T-helper 22 cell (primary cell): ENCODE results near the gene HDAC4.

Source experiments
- DNase-seq: peaks from one replicate; pipeline ENCODE4 v3.0.0-alpha.2; 2020; ENCODE audit warnings: low read depth

Gene HDAC4

GRCh38 chr2:239065537-239065936, 335.3 kb downstream of the HDAC4 start:
- DNase-seq = no peak

DNA sequence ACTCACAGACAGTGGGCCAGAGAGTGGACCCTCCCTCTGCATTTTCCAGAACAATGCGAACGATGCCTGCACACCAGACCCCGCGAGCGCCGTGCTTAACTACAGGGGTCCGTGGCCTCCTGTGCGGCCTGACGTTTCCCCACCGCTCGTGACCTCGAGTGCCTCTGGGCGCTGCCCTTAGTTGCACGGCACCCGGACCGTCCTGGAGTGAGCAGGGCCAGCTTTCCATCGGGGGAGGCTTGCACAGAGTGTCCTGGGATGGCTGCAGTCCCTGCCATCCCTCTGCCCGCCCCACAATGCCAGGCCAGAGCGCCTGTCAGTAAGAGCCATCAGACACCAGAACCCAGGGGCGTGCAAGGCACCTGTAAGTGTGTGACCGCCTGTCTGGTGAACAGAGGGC, 335.9 kb downstream of the HDAC4 start:
- DNase-seq = no peak

GRCh38 chr2:239064253-239064652, 336.6 kb downstream of the HDAC4 start:
- DNase-seq = no peak

DNA sequence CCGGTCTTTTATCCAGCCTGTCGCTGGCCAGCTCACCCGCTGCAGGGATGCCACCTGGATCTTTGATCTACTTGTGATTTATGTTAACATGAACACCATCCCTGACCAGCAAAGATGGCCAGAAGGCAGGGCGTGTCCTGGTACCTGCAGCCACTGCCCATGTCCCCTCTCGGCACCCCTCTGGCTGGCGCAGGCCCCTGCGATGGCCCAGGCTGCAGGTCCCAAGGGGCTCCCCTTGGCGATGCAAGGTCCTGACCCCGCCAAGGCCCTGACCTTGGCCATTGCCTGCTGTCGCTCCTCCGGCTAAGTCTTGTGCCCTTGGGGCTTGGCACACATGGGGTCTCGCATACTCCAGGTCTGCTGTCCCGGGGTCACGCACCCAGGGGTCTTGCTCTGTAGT, 338.1 kb downstream of the HDAC4 start:
- DNase-seq = no peak

DNA sequence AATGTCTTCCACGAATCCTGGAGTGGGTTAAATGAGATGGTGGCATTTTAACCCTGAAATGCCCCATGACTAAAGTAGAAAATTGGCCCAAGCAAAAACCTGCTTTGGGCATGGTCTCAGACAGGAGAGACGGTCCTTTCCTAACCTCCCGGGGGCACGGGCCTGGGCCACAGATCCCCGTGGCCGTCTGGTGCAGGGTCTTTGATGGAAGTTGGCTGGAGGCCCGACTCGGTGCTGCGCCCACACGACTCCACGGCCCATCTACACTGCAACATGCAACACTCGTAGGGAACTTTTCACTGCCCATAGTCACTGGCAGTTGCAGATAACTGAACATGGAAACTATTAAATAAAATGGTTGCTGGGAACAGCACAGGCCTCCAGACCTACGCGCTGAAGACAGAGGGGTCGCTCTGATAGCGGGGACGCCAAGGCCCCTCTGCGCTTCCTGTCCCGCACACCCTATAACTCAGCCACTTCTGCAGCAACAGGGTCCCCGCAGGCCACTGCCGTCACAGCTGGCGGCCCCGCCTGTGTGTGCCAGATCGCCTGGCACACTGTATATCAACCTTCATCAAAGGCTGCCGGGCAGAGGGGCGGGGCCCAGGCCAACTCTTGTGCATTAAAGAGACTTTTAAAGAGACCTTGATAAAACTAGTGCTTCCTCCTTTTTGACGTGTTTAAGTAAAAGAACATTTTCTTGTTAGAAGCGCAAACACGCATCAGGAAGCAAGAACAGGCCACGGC, 338.8 kb downstream of the HDAC4 start:
- no peak for DNase-seq

GRCh38 chr2:239061121-239061666, 339.6 kb downstream of the HDAC4 start:
- DNase-seq = no peak

- DNase-seq = no peak
These were observed 340.1 kb downstream of the HDAC4 start for GRCh38 chr2:239060676-239061075.

DNA sequence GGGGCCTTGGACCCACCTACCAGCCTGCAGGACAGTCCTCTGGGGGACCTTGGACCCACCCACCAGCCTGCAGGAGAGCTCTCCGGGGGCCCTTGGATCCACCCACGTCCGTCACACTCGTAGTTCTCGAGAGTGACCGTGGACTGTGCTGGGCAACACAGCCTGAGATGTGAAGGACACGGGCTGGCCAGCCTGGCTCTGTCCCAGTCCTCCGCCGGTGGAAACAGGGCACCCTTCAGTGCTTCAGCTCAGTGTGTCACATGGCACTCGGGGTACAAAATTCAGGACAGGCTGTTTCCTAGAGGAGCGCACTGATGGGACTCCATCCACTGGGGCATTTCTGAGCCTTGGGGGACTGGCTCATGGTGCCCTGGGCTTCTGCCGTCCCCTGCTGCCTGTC, 341.0 kb downstream of the HDAC4 start:
- no peak for DNase-seq

- DNase-seq = no peak
These were observed 342.1 kb downstream of the HDAC4 start for GRCh38 chr2:239058766-239059165.

- DNase-seq = no peak
These were observed 343.3 kb downstream of the HDAC4 start for GRCh38 chr2:239057533-239057932.

GRCh38 chr2:239056611-239057010, 344.2 kb downstream of the HDAC4 start:
- DNase-seq = no peak

GRCh38 chr2:239055756-239056493, 344.9 kb downstream of the HDAC4 start:
- no peak for DNase-seq

GRCh38 chr2:239054921-239055320, 345.9 kb downstream of the HDAC4 start:
- DNase-seq = no peak

DNA sequence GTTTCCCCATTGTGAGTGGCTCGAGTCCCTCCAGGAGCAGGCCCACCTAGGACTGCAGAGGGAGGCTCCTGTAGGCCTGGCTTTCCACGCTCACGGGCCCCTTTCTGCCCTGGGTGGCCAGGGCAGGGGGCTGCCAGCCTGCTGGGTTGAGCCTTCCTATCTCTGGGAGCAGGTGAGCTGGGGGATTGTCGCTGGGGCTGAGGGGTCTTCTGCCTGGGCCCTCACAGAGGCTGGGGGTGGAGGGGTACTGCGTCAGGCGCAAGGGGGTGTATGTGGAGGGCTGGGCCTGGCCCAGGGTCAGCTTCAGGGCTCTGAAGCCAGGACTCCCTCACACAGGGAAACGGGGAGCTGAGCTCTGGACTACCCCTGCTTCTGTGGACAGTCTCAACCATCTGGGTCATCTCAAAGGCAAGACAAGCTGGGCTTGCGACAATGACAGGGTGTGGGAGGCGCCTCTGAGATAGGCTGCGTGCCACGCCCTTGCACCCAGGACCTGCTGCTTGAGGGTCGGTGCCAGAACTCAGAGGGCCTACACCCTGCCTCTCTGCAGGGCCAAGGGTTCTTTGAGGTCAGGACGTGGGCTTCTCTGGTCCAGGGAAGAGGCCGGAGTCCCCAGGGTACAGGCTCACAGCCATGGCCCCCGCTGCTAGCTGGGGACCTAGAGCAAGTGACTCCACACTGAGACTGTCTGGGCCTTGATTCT, 346.9 kb downstream of the HDAC4 start:
- DNase-seq = no peak

DNA sequence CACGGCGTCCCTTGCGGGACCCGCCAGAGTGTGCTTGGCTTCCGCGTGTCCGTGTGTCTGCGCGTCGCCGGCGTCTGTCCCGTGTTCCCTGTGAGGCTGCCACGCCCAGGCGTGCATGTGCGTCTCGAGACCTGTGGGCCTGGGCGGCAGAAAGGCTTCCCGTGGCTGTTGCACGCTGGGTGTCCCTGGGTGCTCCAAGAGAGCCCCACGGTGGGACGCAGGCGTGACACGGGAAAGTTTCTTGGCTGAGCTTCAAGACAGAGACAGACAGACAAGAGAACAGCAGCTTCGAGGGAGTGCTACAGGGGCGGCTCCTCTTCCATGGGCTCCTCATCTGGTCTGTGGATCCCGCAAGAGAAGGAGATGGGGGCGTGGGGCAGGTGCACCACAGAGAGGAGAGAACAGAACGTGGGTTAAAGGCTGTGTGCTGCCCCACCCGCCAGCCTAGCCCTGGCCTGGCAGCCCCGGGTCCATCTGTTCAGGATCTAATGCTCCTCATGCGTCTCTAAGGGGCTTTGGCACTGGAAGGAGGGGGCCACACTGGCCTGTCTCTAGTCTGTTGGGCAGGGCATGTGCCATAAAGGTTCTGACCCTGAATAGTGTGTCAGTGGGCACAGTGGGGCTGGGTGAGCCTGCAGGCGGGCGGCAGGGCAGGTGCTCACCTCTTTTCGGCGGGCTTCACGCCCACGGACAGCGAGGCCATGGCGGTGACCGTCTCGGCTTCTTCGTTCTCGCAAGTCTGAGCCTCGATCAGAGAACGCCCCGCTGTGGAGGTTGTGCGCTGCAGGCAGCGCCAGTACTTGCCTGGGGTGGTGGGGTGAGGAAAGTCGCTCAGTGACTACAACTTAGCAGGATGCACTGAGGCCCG, 347.8 kb downstream of the HDAC4 start:
- no peak for DNase-seq

DNA sequence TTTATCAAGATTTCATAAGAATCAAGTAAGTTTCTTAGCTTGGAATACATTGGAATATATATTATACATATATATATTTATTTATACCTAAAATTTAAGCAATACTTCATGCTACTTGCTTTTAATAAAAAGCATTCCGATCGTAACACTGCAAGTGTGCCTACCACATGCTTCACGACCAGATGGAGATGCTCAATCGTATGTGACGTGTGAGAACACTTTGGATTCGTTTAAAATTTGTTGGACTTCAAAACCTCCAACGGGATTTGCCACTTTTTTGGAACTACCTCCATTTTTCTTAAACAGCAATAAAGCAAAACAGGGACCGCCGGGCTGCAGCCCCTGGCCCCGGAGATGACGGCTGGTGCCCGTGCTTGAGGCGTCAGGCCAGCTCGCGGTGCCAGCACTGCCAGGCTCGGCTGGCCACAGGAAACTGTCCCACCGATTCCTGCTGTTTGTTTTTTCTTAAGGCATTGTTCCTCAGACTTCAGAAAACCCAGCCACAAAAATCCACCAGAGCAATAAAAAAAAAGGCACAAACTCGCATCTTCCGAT, 348.9 kb downstream of the HDAC4 start:
- no peak for DNase-seq

DNA sequence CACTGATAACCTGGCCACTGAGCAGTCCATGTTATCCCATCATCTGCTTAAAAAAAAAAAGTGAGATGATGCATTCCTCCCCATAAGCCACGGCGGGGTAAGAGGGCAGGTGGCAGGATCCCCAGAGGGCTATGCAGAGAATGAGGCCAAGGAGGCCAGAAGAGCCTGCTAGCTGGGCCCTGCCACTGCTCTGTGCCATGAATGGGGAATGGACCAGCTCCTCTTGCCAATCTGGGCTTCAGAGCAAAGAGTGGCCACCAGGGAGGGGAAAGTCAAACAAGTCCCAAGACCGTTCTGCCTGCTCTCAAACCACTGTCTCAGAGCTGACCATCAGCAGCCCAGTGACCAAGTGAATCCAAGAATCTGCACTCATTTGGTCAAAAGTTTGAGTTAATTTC, 350.6 kb downstream of the HDAC4 start:
- no peak for DNase-seq

DNA sequence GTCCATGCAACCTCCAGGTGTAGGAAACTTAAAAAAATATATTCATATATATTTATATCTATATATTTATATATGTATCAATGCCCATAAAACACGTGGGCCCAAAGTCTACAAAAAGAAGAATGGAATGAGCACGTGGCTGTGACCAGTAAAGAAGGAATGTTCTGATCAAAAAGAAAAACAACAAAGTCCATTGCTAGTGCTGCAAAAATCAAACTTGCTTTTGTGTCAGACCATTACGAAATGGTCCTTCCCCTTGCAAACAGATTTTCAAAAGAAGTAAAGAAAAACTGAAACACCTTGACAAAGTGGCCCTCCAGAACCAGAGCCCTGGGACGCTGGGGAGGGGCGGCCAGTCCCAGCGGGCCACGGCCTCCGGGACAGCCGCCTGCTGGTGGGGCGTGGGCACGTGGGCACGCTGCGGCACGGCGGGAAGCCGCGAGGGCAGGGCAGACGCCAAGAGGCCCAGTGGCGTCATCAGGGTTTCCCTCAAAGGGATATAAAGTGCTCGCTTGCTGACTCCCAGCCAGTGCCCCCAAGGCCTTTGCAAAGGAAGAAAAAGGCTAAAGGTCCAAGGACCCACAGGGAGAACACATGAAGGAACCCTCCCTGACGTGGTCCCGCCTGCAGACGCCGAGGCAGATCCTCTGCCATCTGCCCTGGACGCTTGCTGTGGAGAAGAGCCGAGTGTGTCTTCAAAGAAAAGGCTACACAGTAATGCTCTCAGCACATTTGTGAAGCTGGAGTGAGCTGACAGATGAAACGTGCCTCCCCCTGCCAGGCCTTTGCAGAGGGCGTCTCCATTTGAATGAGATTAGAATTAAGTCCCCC, 351.2 kb downstream of the HDAC4 start:
- no peak for DNase-seq

DNA sequence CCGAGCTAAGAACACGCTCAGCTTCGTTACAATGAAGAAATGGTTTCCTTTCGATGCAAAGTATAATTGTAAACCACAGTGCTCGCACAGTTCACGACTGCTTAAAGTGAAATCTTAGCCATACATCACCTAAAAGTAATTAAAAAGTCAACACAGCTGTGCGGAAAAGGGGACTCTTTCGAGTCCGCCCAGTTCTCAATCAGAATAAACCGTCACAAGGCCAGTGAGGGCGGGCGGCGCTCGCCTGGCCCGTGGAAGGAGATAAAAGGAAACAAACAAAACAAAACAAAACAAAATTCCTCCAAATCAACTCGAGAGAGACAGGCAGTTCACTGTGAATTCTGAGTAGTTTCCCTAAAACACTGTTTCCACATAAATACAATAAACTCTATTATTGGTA, 352.1 kb downstream of the HDAC4 start:
- DNase-seq = no peak

DNA sequence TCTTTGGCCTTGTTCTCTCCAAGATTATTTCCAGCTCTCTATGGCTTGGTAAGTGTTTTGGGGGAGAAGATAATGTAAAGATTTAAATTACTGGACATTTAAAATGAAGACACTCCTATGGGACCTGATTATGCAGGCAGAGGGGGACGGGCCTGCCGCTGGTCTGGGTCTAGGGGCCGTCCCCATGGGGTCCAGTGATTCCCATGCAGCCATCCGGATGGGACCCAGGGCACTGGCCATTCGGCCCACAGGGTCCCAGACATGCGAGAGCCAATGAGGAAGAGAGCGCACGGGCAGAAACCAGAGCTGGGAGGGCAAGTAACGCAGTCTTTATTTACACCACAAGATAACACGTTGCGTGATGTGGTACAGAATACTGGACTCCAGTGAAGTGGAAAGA, 353.0 kb downstream of the HDAC4 start:
- DNase-seq = no peak

DNA sequence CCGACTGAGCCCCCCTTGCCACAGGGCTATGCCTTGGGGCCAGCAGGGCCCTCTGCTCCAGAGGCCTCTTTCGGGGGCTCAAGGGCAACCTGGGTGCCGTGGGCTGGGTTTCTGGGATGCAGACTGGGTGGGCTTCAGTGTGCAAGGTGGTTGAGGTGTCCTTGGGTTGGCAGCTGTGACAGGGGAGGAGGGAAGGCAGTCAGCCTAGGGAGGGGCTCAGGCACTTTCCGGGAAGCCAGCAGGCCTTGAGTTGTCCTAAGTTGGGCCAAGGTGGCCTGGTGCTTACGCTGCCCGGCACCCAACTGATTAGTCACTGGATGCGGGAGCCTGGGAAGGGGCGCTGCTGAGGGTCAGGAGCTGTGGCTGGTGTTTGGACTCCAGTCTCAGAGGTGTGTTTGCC, 353.4 kb downstream of the HDAC4 start:
- no peak for DNase-seq
